Esophagus squamous epithelium (tissue), 4 donors: ENCODE measurements around the gene FRMD5.

ENCODE experiments used
- CTCF ChIP-seq, 6 experiments: fragments of 450-650 bp in 4 of 6; fragments of 200-600 bp in 2 of 6; sonication (generic) in 2 of 6; IDR thresholded peaks; one replicate each; pipeline ENCODE4 v1.5.1; 2016 to 2019; ENCODE audit warnings: antibody characterized with exemption in 6 of 6, mild to moderate bottlenecking in 4 of 6, moderate library complexity in 4 of 6
- POLR2A ChIP-seq, 4 donors: fragments of 450-650 bp; IDR thresholded peaks; one replicate each; pipeline ENCODE4 v1.6.1; 2017; ENCODE audit warnings: antibody characterized with exemption in 4 of 4, mild to moderate bottlenecking in 4 of 4, moderate library complexity in 3 of 4

GRCh38 chr15:44181410-44181809 lies 13.7 kb downstream of the FRMD5 start:
- TF ChIP-seq POLR2A (IDR thresholded peaks at IDR 0.05) (no peak), CTCF (IDR thresholded peaks at IDR 0.05) (no peak)
